ENCODE measurements around the gene FAM169A. TPM values are rescaled to one million over a fixed set of nuclear protein-coding genes. Genes with fewer than 3 reads are reported as not detected.

FAM169A gene
- total RNA-seq, 1 donor from 2014 or later, result 12.1 TPM

- Histone ChIP-seq H3K4me3 (ENCODE audit: low read depth, low read length) (no peak overlapping the region), H3K36me3 (ENCODE audit: control insufficient read depth, insufficient read depth, low read length) (no peaks in the 10 kb centered on the region), H3K27me3 (ENCODE audit: control insufficient read depth, insufficient read depth, low read length) (no peaks in the 10 kb centered on the region)
- TF ChIP-seq CTCF (IDR thresholded peaks at IDR 0.05; ENCODE audit: insufficient read depth, low read length, severe bottlenecking), result no peak
- FAIRE-seq, result no peak
- no peak for DNase-seq (ENCODE audit: low read depth)
These were observed 17.6 kb downstream of the FAM169A start for GRCh38 chr5:74848553-74849025.

DNA sequence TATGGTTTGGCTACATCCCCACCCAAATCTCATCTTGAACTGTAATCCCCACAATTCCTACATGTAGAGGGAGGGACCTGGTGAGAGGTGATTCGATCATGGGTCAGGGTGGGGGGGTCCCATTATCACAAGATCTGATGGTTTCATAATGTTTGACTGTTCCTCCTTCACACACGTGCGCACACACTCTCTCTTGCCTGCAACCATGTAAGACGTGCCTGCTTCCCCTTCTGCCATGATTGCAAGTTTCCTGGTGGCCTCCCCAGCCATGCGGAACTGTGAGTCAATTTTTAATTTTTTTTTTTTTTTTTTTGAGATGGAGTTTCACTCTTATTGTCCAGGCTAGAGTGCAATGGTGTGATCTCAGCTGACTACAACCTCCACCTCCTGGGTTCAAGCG lies 27.0 kb downstream of the FAM169A start:
- FAIRE-seq, result no peak
- no peak for TF ChIP-seq CTCF (IDR thresholded peaks at IDR 0.05; ENCODE audit: insufficient read depth, low read length, severe bottlenecking)
- Histone ChIP-seq H3K4me3 (ENCODE audit: low read depth, low read length) (no peak overlapping the region), H3K27me3 (ENCODE audit: control insufficient read depth, insufficient read depth, low read length) (no peaks in the 10 kb centered on the region), H3K36me3 (ENCODE audit: control insufficient read depth, insufficient read depth, low read length) (peaks cover 4% of the 10 kb centered on the region)
- DNase-seq (ENCODE audit: low read depth), result no peak

DNA sequence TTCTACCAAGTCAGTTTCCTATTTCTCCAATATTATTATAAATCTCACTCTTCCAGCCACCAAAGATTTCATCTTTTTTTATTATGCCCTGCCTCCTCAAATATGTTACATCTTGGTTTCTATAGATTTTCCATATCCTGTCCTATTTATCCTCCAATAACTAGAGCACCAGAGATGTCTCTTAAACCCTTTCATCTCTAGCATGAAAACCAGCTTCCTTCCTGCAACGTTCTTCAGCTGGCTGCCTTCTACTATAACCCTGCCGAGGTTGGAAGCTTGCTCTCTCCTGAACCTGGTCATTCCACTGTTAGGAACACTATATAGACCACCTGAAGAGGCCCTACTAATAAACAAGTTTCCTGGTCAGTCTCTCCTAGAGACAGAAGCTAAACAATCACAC lies 27.9 kb downstream of the FAM169A start:
- H3K27me3 ChIP-seq (ENCODE audit: control insufficient read depth, insufficient read depth, low read length), result no peaks in the 10 kb centered on the region
- no peak for FAIRE-seq
- DNase-seq (ENCODE audit: low read depth), result no peak
- TF ChIP-seq CTCF (IDR thresholded peaks at IDR 0.05; ENCODE audit: insufficient read depth, low read length, severe bottlenecking), result no peak
- H3K36me3 ChIP-seq (ENCODE audit: control insufficient read depth, insufficient read depth, low read length), result peaks cover 4% of the 10 kb centered on the region
- H3K4me3 ChIP-seq (ENCODE audit: low read depth, low read length), result no peak overlapping the region

GRCh38 chr5:74837115-74837514 lies 29.1 kb downstream of the FAM169A start:
- DNase-seq (ENCODE audit: low read depth) (no peak), FAIRE-seq (no peak)
- Histone ChIP-seq H3K4me3 (ENCODE audit: low read depth, low read length) (no peak overlapping the region), H3K36me3 (ENCODE audit: control insufficient read depth, insufficient read depth, low read length) (peaks cover 4% of the 10 kb centered on the region), H3K27me3 (ENCODE audit: control insufficient read depth, insufficient read depth, low read length) (no peaks in the 10 kb centered on the region)
- TF ChIP-seq CTCF (IDR thresholded peaks at IDR 0.05; ENCODE audit: insufficient read depth, low read length, severe bottlenecking), result no peak

- Histone ChIP-seq H3K4me3 (ENCODE audit: low read depth, low read length) (no peak overlapping the region), H3K36me3 (ENCODE audit: control insufficient read depth, insufficient read depth, low read length) (peaks cover 2% of the 10 kb centered on the region), H3K27me3 (ENCODE audit: control insufficient read depth, insufficient read depth, low read length) (no peaks in the 10 kb centered on the region)
- no peak for DNase-seq (ENCODE audit: low read depth)
- no peak for TF ChIP-seq CTCF (IDR thresholded peaks at IDR 0.05; ENCODE audit: insufficient read depth, low read length, severe bottlenecking)
- FAIRE-seq, result no peak
These were observed 32.5 kb downstream of the FAM169A start for GRCh38 chr5:74833537-74834266.

GRCh38 chr5:74829413-74829812 lies 36.8 kb downstream of the FAM169A start:
- DNase-seq (ENCODE audit: low read depth) (no peak), FAIRE-seq (no peak)
- TF ChIP-seq CTCF (IDR thresholded peaks at IDR 0.05; ENCODE audit: insufficient read depth, low read length, severe bottlenecking), result no peak
- H3K36me3 ChIP-seq (ENCODE audit: control insufficient read depth, insufficient read depth, low read length), result no peaks in the 10 kb centered on the region
- no peak overlapping the region for H3K4me3 ChIP-seq (ENCODE audit: low read depth, low read length)
- no peaks in the 10 kb centered on the region for H3K27me3 ChIP-seq (ENCODE audit: control insufficient read depth, insufficient read depth, low read length)

Data from bronchial epithelial cell (primary cell).